Measurements from ENCODE around the gene STK16.
"Not testable (repeated sequence)": the region's sequence is repeated elsewhere in the genome, so short reads cannot be mapped to it uniquely, and the experiment has no call there.

STK16 gene

GRCh38 chr2:219278655-219279150 is 33.4 kb downstream of the STK16 start:
- Mint-ChIP-seq H3K27ac (peak overlapping the region; percentile 96), H3K4me1 (ENCODE audit: low read depth) (peaks cover 29% of the 10 kb centered on the region), H3K4me3 (peak overlapping the region; percentile 91), H3K27me3 (ENCODE audit: low read depth) (no peaks in the 10 kb centered on the region), H3K36me3 (ENCODE audit: low read depth) (peaks cover 10% of the 10 kb centered on the region), H3K9me3 (no peaks in the 10 kb centered on the region)
- DNase-seq (ENCODE audit: low spot score): no peak

DNA sequence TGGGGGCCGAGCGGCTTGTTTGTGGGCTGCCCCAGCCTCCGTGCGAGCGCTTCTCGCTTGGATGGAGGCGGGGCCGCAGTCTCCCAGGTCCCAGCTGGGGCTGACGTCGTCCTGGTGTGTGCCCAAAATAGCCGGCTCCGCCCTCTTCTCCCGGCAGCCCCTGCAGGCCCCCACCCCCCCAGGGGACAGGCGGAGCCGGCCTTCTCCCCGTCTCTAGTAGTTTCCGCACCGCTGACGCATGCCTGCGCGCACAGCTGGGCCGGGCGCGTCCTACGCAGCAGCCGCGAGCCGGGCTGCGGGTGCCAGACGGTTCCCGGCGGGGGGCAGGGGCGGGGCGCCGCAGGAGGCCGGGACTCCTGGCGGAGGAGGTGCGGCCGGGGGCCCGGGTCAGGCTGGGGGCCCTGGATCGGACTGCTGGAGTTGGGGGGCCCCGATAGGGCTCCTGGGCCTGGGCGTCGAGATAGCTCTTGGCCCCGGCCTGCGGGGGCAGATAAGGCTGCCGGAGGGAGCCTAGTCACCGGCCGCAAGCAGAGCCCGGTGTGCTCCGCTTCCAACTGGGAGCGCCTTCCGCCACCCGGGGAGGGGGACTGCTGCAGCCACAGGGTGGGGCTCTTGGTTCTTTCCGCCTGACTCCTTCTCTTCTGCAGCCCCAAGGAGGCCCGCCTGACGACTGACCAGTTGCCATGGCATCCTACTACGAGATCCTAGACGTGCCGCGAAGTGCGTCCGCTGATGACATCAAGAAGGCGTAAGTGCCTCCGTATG is 34.1 kb downstream of the STK16 start, which contains the start of gene DNAJB2:
TSS of gene DNAJB2 (plus strand) at position 216 of the 765 bp plus-strand sequence. CDS start at position 684, 468 bp downstream.
- DNase-seq (ENCODE audit: low spot score): peak; percentile 99
- H3K27ac Mint-ChIP-seq: peak within 1 kb of the TSS; percentile 97
- H3K4me1 Mint-ChIP-seq (ENCODE audit: low read depth): peaks cover 29% of the 10 kb centered on the region
- peak within 1 kb of the TSS; percentile 91 for H3K4me3 Mint-ChIP-seq
- H3K27me3 Mint-ChIP-seq (ENCODE audit: low read depth): no peaks in the 10 kb centered on the region
- H3K36me3 Mint-ChIP-seq (ENCODE audit: low read depth): peaks cover 12% of the 10 kb centered on the region
- H3K9me3 Mint-ChIP-seq: no peaks in the 10 kb centered on the region

DNA sequence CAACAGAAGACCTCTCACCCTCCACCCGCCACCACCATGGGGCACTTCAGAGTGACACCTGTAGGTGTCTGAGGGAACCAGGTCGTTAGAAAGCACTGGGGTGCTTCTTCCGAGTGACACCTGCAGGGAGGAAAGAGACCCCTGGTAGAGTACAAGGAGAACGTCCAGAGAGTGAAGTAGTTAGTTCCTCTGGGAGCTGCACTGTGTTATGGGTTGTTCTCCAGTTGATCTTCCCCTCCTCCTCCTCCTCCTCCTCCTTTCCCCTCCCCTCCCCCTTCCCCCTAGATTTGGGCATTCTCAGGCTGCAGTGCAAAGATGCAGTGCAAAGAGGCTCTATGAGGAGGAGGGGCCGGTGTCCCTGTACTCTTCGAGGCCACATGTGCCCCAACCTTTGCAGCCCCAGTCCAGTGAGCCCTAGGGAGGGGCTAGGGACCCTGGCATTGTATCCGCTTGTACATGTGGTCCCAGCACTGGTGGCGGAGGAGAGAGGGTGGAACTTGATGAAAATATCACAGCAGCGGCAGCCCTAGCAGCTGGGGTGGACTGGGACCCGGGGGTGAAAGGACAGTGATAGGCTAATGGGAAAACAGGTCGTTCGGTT is 34.7 kb downstream of the STK16 start:
- Mint-ChIP-seq H3K4me1 (ENCODE audit: low read depth) (peaks cover 29% of the 10 kb centered on the region), H3K9me3 (no peaks in the 10 kb centered on the region), H3K27ac (peak overlapping the region; percentile 97), H3K36me3 (ENCODE audit: low read depth) (peaks cover 12% of the 10 kb centered on the region), H3K4me3 (peak overlapping the region; percentile 91), H3K27me3 (ENCODE audit: low read depth) (no peaks in the 10 kb centered on the region)
- DNase-seq (ENCODE audit: low spot score): no peak

DNA sequence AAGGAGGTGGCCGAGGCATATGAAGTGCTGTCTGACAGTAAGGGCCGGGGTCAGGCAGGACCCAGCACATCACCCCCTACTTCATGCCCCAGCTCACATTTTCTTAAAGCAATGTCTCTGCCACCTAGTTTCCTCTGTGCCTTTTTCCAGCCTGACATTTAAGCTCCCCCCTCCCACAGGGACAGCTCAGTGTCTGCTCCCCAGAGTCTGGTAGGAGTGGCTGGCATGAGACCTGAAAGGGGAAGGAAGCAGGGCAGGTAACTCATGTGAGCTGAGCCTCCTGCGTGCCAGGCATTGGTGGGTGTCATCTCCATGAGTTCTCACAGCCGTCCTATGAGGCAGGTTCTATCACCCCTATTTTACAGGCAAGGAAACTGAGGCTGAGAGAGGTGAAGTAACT is 35.4 kb downstream of the STK16 start:
- DNase-seq (ENCODE audit: low spot score): no peak
- Mint-ChIP-seq H3K27ac (peak overlapping the region; percentile 97), H3K4me1 (ENCODE audit: low read depth) (peaks cover 29% of the 10 kb centered on the region), H3K4me3 (peak overlapping the region; percentile 91), H3K36me3 (ENCODE audit: low read depth) (peaks cover 14% of the 10 kb centered on the region), H3K9me3 (no peaks in the 10 kb centered on the region), H3K27me3 (ENCODE audit: low read depth) (no peaks in the 10 kb centered on the region)

GRCh38 chr2:219281588-219281987 is 36.3 kb downstream of the STK16 start:
- Mint-ChIP-seq H3K27ac (peak overlapping the region; percentile 49), H3K4me1 (ENCODE audit: low read depth) (peaks cover 29% of the 10 kb centered on the region), H3K4me3 (peak overlapping the region; percentile 12), H3K27me3 (ENCODE audit: low read depth) (no peaks in the 10 kb centered on the region), H3K9me3 (no peaks in the 10 kb centered on the region), H3K36me3 (ENCODE audit: low read depth) (peaks cover 17% of the 10 kb centered on the region)
- DNase-seq (ENCODE audit: low spot score): no peak

- no peaks in the 10 kb centered on the region for H3K27me3 Mint-ChIP-seq (ENCODE audit: low read depth)
- H3K36me3 Mint-ChIP-seq (ENCODE audit: low read depth): peaks cover 17% of the 10 kb centered on the region
- H3K4me1 Mint-ChIP-seq (ENCODE audit: low read depth): peaks cover 27% of the 10 kb centered on the region
- H3K4me3 Mint-ChIP-seq: no peak overlapping the region
- H3K27ac Mint-ChIP-seq: no peak overlapping the region
- no peak for DNase-seq (ENCODE audit: low spot score)
- H3K9me3 Mint-ChIP-seq: no peaks in the 10 kb centered on the region
Measured at GRCh38 chr2:219282375-219282774, 37.1 kb downstream of the STK16 start.

GRCh38 chr2:219282943-219283581 is 37.8 kb downstream of the STK16 start:
- Mint-ChIP-seq H3K9me3 (no peaks in the 10 kb centered on the region), H3K27me3 (ENCODE audit: low read depth) (no peaks in the 10 kb centered on the region), H3K4me3 (no peak overlapping the region), H3K27ac (no peak overlapping the region), H3K4me1 (ENCODE audit: low read depth) (peaks cover 20% of the 10 kb centered on the region), H3K36me3 (ENCODE audit: low read depth) (peaks cover 17% of the 10 kb centered on the region)
- DNase-seq (ENCODE audit: low spot score): no peak

GRCh38 chr2:219284501-219285372 is 39.5 kb downstream of the STK16 start:
- peaks cover 17% of the 10 kb centered on the region for H3K36me3 Mint-ChIP-seq (ENCODE audit: low read depth)
- no peaks in the 10 kb centered on the region for H3K27me3 Mint-ChIP-seq (ENCODE audit: low read depth)
- no peaks in the 10 kb centered on the region for H3K9me3 Mint-ChIP-seq
- H3K27ac Mint-ChIP-seq: no peak overlapping the region
- peaks cover 8% of the 10 kb centered on the region for H3K4me1 Mint-ChIP-seq (ENCODE audit: low read depth)
- H3K4me3 Mint-ChIP-seq: no peak overlapping the region
- DNase-seq (ENCODE audit: low spot score): no peak

GRCh38 chr2:219285373-219285735 is 40.1 kb downstream of the STK16 start:
- H3K4me3 Mint-ChIP-seq: no peak overlapping the region
- H3K9me3 Mint-ChIP-seq: no peaks in the 10 kb centered on the region
- DNase-seq (ENCODE audit: low spot score): no peak
- peaks cover 17% of the 10 kb centered on the region for H3K36me3 Mint-ChIP-seq (ENCODE audit: low read depth)
- peaks cover 4% of the 10 kb centered on the region for H3K4me1 Mint-ChIP-seq (ENCODE audit: low read depth)
- H3K27me3 Mint-ChIP-seq (ENCODE audit: low read depth): no peaks in the 10 kb centered on the region
- H3K27ac Mint-ChIP-seq: no peak overlapping the region

- no peak overlapping the region for H3K27ac Mint-ChIP-seq
- no peak for DNase-seq (ENCODE audit: low spot score)
- H3K9me3 Mint-ChIP-seq: no peaks in the 10 kb centered on the region
- H3K4me1 Mint-ChIP-seq (ENCODE audit: low read depth): no peaks in the 10 kb centered on the region
- H3K4me3 Mint-ChIP-seq: no peak overlapping the region
- no peaks in the 10 kb centered on the region for H3K27me3 Mint-ChIP-seq (ENCODE audit: low read depth)
- H3K36me3 Mint-ChIP-seq (ENCODE audit: low read depth): peaks cover 17% of the 10 kb centered on the region
Measured at GRCh38 chr2:219285894-219286425, 40.7 kb downstream of the STK16 start.

- no peaks in the 10 kb centered on the region for H3K4me1 Mint-ChIP-seq (ENCODE audit: low read depth)
- H3K4me3 Mint-ChIP-seq: no peak overlapping the region
Measured at GRCh38 chr2:219286436-219287115, 41.3 kb downstream of the STK16 start.

DNA sequence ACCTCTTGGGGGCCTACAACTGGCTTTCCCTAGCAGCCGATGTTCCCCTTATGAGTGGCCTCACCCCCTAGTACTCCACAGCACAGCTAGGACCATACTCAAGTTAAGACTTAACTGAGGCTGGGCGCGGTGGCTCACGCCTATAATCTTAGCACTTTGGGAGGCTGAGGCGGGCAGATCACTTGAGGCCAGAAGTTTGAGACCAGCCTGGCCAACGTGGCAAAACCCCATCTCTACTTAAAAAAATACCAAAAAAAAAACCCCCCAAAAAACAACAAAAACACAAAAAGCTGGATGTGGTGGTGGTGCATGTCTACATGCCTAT is 41.8 kb downstream of the STK16 start:
- not testable (repeated sequence) for H3K27ac Mint-ChIP-seq; H3K27me3 Mint-ChIP-seq (ENCODE audit: low read depth); DNase-seq (ENCODE audit: low spot score); H3K4me1 Mint-ChIP-seq (ENCODE audit: low read depth); H3K4me3 Mint-ChIP-seq; H3K9me3 Mint-ChIP-seq
- peaks cover 15% of the 10 kb centered on the region for H3K36me3 Mint-ChIP-seq (ENCODE audit: low read depth)

More at GRCh38 chr2:219286436-219287115, 41.3 kb downstream of the STK16 start:
- Mint-ChIP-seq H3K27me3 (ENCODE audit: low read depth) (no peaks in the 10 kb centered on the region), H3K27ac (no peak overlapping the region), H3K9me3 (no peaks in the 10 kb centered on the region), H3K36me3 (ENCODE audit: low read depth) (peaks cover 15% of the 10 kb centered on the region)
- no peak for DNase-seq (ENCODE audit: low spot score)
